GM18499 (cell line): Measurements from ENCODE around the gene TMCC2.

Experiments
- ATAC-seq: cut with Tn5 transposase; IDR thresholded peaks from one replicate; pipeline ENCODE4 v1.9.1; 2021; ENCODE audit warnings: moderate number of reproducible peaks; ENCODE audit not compliant: insufficient read depth, unreplicated experiment

TMCC2 gene

GRCh38 chr1:205258261-205258691 is 30.5 kb downstream of the TMCC2 start:
- no peak for ATAC-seq

GRCh38 chr1:205258719-205259118 is 31.0 kb downstream of the TMCC2 start:
- ATAC-seq, result no peak

- ATAC-seq, result no peak
These were observed 31.6 kb downstream of the TMCC2 start for GRCh38 chr1:205259324-205259832.

- ATAC-seq, result no peak
These were observed 32.3 kb downstream of the TMCC2 start for GRCh38 chr1:205259998-205260397.

- ATAC-seq, result no peak
These were observed 33.4 kb downstream of the TMCC2 start for GRCh38 chr1:205260948-205261732.

- ATAC-seq, result no peak
These were observed 34.4 kb downstream of the TMCC2 start for GRCh38 chr1:205261946-205262691.

GRCh38 chr1:205262731-205263171 is 35.0 kb downstream of the TMCC2 start:
- no peak for ATAC-seq

GRCh38 chr1:205263580-205264190 is 35.9 kb downstream of the TMCC2 start:
- ATAC-seq, result no peak

- no peak for ATAC-seq
These were observed 39.0 kb downstream of the TMCC2 start for GRCh38 chr1:205266611-205267305.

- no peak for ATAC-seq
These were observed 39.7 kb downstream of the TMCC2 start for GRCh38 chr1:205267306-205267902.

- ATAC-seq, result no peak
These were observed 41.3 kb downstream of the TMCC2 start for GRCh38 chr1:205268846-205269680.

- ATAC-seq, result no peak
These were observed 42.0 kb downstream of the TMCC2 start for GRCh38 chr1:205269711-205270110.

GRCh38 chr1:205270271-205270670 is 42.5 kb downstream of the TMCC2 start:
- no peak for ATAC-seq

- no peak for ATAC-seq
These were observed 43.0 kb downstream of the TMCC2 start for GRCh38 chr1:205270764-205271163.

- ATAC-seq, result no peak
These were observed 43.5 kb downstream of the TMCC2 start for GRCh38 chr1:205271277-205271676.

GRCh38 chr1:205271745-205272144 is 44.0 kb downstream of the TMCC2 start:
- no peak for ATAC-seq

GRCh38 chr1:205272536-205272935 is 44.8 kb downstream of the TMCC2 start:
- ATAC-seq, result no peak

- ATAC-seq, result no peak
These were observed 45.8 kb downstream of the TMCC2 start for GRCh38 chr1:205273551-205273982.
